ENCODE measurements around the gene UBR4. TPM values are rescaled to one million over a fixed set of nuclear protein-coding genes. Genes with fewer than 3 reads are reported as not detected.

UBR4 gene
- total RNA-seq, 1 donor from 2014 or later = 125 TPM

DNA sequence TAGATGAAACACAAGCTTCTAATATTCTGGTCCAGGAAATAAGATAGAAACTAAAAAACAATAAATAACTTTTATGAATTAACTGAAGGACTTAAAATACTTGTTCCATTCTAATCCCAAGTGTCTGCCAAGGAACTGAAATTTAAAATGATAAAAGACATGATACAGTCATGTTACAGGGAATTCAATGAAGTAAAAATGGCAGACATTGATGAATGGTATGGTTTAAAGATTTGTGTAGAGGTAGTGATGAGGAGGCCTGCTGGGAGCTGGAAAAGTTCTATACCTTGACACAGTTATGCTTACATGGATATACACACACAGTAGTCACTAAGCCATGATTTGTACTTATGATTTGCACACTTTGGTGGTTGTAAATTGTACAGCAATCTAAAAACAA lies 2.1 kb upstream of the UBR4 start:
- H3K9me3 ChIP-seq = no peaks in the 10 kb centered on the region
- peaks cover 46% of the 10 kb centered on the region for H3K4me1 ChIP-seq
- no peaks in the 10 kb centered on the region for H3K27me3 ChIP-seq (ENCODE audit: low read depth)
- no peak for ATAC-seq
- no peak overlapping the region for H3K27ac ChIP-seq
- H3K4me3 ChIP-seq = no peak overlapping the region
- no peak for DNase-seq
- intact Hi-C loops (cut with DNase I) = no loop called here
- TF ChIP-seq, protein P1, sequence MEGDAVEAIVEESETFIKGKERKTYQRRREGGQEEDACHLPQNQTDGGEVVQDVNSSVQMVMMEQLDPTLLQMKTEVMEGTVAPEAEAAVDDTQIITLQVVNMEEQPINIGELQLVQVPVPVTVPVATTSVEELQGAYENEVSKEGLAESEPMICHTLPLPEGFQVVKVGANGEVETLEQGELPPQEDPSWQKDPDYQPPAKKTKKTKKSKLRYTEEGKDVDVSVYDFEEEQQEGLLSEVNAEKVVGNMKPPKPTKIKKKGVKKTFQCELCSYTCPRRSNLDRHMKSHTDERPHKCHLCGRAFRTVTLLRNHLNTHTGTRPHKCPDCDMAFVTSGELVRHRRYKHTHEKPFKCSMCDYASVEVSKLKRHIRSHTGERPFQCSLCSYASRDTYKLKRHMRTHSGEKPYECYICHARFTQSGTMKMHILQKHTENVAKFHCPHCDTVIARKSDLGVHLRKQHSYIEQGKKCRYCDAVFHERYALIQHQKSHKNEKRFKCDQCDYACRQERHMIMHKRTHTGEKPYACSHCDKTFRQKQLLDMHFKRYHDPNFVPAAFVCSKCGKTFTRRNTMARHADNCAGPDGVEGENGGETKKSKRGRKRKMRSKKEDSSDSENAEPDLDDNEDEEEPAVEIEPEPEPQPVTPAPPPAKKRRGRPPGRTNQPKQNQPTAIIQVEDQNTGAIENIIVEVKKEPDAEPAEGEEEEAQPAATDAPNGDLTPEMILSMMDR (IDR thresholded peaks at IDR 0.05) = no peak
- H3K36me3 ChIP-seq = peaks cover 21% of the 10 kb centered on the region

DNA sequence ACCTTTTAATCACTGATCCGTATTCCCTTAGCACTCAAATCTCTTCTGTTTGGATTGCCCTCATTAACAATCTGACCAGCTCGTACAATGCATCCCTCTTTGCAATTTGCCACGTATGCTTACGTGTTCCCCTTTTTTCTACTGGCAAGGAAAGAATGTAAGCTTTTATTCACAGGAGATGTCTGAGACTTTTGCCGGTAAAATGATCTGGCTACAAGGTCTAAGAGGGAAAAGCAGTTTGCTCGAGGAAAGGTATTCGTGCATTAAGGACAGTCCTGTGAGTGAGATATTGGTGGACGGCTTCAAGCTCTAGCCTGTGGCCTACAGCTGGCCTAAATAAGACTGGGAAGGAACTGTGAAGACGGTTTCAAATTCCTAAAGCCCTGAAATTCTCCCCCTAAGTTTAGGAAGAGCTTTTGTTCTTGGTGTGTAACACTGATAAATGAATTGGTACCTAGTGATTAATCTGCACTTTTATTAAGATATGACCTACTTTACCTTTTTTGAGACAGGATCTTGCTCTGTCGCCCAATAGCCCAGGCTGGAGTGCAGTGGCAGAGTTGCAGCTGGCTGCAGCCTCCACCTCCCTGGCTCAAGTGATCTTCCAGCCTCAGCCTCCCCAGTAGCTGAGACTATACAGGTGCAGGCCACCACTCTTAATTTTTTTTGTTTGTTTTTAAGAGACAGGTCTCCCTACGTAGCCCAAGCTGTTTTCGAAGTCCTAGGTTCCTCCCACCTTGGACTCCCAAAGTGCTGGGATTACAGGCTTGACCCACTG lies 895 bp upstream of the UBR4 start:
- peaks cover 19% of the 10 kb centered on the region for H3K36me3 ChIP-seq
- H3K27me3 ChIP-seq (ENCODE audit: low read depth) = no peaks in the 10 kb centered on the region
- TF ChIP-seq, protein P1 (IDR thresholded peaks at IDR 0.05) = no peak
- intact Hi-C loops (cut with DNase I) = no loop called here
- peak overlapping the region; percentile 97 for H3K4me3 ChIP-seq
- ATAC-seq (peak in 1 of 2 donors; percentile 1), DNase-seq (no peak)
- no peaks in the 10 kb centered on the region for H3K9me3 ChIP-seq
- H3K27ac ChIP-seq = peak overlapping the region; percentile 98
- H3K4me1 ChIP-seq = peaks cover 55% of the 10 kb centered on the region

DNA sequence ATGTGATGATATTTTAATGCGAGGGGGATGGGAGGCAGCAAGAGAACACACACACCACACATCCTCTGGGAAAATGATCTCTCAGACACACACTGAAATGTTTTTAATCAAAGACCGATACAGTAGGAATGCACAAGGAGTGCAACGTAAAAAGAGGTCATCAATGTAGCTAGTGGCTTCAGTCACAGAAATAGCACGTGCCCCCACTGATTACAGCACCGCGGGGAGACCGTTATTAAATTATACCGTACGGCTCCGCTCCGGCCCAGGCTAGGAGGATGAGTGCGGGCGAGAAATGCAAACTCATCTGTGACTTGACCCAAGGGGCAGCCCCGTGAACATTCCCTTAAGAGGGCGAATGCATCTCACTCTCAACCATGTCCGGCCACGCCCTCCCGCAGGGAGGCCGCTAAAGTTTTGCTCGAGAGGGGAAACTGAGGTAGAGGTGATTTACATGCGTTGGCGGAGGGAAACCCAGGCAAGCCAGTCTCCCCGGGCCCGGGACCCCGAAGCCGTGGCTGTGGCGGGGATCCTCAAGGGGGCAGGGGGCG lies 552 bp downstream of the UBR4 start:
- intact Hi-C loops (cut with DNase I) = no loop called here
- peaks cover 19% of the 10 kb centered on the region for H3K36me3 ChIP-seq
- peak; percentile 60 to 67 for ATAC-seq
- H3K4me3 ChIP-seq = peak overlapping the region; percentile 97
- no peaks in the 10 kb centered on the region for H3K9me3 ChIP-seq
- TF ChIP-seq, protein P1 (IDR thresholded peaks at IDR 0.05) = no peak
- peaks cover 66% of the 10 kb centered on the region for H3K4me1 ChIP-seq
- H3K27ac ChIP-seq = peak overlapping the region; percentile 98
- peak; percentile 61 for DNase-seq
- no peaks in the 10 kb centered on the region for H3K27me3 ChIP-seq (ENCODE audit: low read depth)

DNA sequence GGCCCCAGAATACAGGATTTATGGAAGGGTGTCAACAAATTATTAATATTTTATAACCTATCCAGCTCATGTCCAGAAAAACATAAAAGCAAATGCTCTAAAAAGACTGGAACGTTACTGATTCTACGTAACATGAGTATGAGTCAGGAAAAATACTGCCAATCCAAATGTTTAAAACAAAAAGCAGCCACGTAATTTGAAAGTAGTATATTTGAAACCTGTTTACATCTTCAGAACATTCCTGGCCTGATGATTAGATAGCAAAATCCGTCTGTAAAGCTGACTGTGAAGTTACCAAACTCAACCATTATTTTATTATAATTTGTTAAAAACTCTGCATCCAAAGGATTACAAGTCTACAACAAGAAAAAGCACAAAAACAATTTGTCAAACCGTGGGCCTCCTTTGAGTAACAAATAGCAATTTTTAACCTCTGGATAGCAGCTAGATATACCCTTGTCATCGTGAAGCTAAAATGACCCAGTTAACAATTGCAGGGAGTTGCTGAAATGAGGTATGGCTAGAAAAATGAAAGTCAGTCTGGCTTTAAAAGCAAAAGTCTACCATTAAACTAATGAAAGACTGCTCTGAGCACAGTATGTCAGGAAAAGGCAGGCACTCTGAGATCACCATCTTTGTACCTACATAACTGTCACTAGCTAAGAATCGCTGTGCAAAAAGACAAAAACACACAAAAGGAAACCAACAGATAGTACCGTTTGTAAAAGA lies 1.2 kb downstream of the UBR4 start:
- ATAC-seq (no peak), DNase-seq (no peak)
- no peaks in the 10 kb centered on the region for H3K9me3 ChIP-seq
- peaks cover 16% of the 10 kb centered on the region for H3K36me3 ChIP-seq
- H3K4me3 ChIP-seq = peak overlapping the region; percentile 97
- TF ChIP-seq, protein P1 (IDR thresholded peaks at IDR 0.05) = no peak
- peak overlapping the region; percentile 98 for H3K27ac ChIP-seq
- H3K4me1 ChIP-seq = peaks cover 70% of the 10 kb centered on the region
- intact Hi-C loops (cut with DNase I) = no loop called here
- no peaks in the 10 kb centered on the region for H3K27me3 ChIP-seq (ENCODE audit: low read depth)

DNA sequence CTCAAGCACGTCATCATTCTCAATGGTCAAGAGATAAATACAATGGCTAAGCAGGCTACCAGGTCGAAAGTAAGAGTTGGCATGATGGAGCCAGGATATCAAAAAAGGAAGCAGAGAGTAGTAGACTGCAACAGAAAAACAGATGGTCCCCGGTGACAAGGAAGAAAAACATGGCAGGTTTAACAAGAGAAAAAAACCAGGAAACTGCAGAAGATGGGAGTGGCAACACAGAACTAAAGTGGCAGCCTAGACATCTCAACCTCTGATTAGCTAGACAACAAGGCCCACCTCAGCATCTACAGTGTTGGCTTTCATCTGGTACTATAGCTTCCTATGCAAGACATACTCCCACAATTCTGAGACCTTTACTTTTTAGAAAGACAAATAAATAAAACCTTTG lies 3.1 kb downstream of the UBR4 start:
- Histone ChIP-seq H3K4me1 (peaks cover 58% of the 10 kb centered on the region), H3K27ac (no peak overlapping the region), H3K36me3 (peaks cover 4% of the 10 kb centered on the region), H3K4me3 (no peak overlapping the region), H3K9me3 (no peaks in the 10 kb centered on the region), H3K27me3 (ENCODE audit: low read depth) (no peaks in the 10 kb centered on the region)
- ATAC-seq (no peak), DNase-seq (no peak)
- TF ChIP-seq, protein P1 (IDR thresholded peaks at IDR 0.05) = no peak
- intact Hi-C loops (cut with DNase I) = no loop called here
